ENCODE measurements around the gene ARHGAP6. TPM values are rescaled to one million over a fixed set of nuclear protein-coding genes. Genes with fewer than 3 reads are reported as not detected.

Gene ARHGAP6
- total and polyA plus RNA-seq, 8 donors: 2.2 to 26.4 (median 8.7) TPM

GRCh38 chrX:11597479-11597878 lies 68.2 kb downstream of the ARHGAP6 start:
- 13 to 38% (median 31%) methylated on average over 2 of the region's 2 CpGs for WGBS, 5 donors
- Histone ChIP-seq H3K4me1 (no peaks in the 10 kb centered on the region), H3K27me3 (peaks cover 0 to 6% (median 0%) of the 10 kb centered on the region in 3 donors), H3K36me3 (no peaks in the 10 kb centered on the region), H3K4me3 (no peak overlapping the region), H3K9me3 (no peaks in the 10 kb centered on the region), H3K27ac (no peak overlapping the region)
- DNase-seq: peak in 1 of 2 donors; percentile 19
- TF ChIP-seq, protein P1, sequence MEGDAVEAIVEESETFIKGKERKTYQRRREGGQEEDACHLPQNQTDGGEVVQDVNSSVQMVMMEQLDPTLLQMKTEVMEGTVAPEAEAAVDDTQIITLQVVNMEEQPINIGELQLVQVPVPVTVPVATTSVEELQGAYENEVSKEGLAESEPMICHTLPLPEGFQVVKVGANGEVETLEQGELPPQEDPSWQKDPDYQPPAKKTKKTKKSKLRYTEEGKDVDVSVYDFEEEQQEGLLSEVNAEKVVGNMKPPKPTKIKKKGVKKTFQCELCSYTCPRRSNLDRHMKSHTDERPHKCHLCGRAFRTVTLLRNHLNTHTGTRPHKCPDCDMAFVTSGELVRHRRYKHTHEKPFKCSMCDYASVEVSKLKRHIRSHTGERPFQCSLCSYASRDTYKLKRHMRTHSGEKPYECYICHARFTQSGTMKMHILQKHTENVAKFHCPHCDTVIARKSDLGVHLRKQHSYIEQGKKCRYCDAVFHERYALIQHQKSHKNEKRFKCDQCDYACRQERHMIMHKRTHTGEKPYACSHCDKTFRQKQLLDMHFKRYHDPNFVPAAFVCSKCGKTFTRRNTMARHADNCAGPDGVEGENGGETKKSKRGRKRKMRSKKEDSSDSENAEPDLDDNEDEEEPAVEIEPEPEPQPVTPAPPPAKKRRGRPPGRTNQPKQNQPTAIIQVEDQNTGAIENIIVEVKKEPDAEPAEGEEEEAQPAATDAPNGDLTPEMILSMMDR (IDR thresholded peaks at IDR 0.05): no peak
- TF ChIP-seq POLR2A (IDR thresholded peaks at IDR 0.05): no peak
- TF ChIP-seq POLR2AphosphoS5 (IDR thresholded peaks at IDR 0.05): no peak
- no peak for TF ChIP-seq EP300 (IDR thresholded peaks at IDR 0.05)
- intact Hi-C loops (cut with DNase I; ENCODE audit: low total_unique reads): no loop called here

- H3K4me3 ChIP-seq: no peak overlapping the region
- no peaks in the 10 kb centered on the region for H3K36me3 ChIP-seq
- no peak for DNase-seq
- H3K9me3 ChIP-seq: no peaks in the 10 kb centered on the region
- H3K27ac ChIP-seq: no peak overlapping the region
- TF ChIP-seq POLR2A (IDR thresholded peaks at IDR 0.05) (no peak), EP300 (IDR thresholded peaks at IDR 0.05) (no peak), POLR2AphosphoS5 (IDR thresholded peaks at IDR 0.05) (no peak)
- TF ChIP-seq, protein P1 (IDR thresholded peaks at IDR 0.05): no peak
- H3K4me1 ChIP-seq: no peaks in the 10 kb centered on the region
- no peaks in the 10 kb centered on the region for H3K27me3 ChIP-seq
- intact Hi-C loops (cut with DNase I; ENCODE audit: low total_unique reads): no loop called here
Measured at GRCh38 chrX:11591723-11592346, 73.9 kb downstream of the ARHGAP6 start.

DNA sequence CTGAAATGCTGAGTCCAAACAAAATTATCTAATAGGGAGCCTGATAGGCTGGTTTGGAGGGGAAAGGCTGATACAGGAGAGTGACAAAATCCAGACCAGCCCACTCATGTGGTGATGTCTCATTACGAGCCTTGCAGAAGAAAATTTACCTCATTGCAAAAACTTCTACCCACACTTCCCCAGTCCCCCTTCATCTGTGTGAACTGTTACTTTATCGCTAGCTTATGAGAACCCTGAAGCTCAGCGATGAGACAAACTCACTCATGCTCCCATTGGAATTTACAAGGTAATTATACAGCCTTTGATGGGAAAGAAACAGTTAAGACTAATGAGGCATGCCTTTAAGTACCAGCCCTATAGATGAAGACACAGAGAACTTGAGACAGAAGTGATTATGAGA lies 76.1 kb downstream of the ARHGAP6 start:
- H3K27ac ChIP-seq: no peak overlapping the region
- no peaks in the 10 kb centered on the region for H3K36me3 ChIP-seq
- H3K4me1 ChIP-seq: no peaks in the 10 kb centered on the region
- TF ChIP-seq POLR2AphosphoS5 (IDR thresholded peaks at IDR 0.05) (no peak), EP300 (IDR thresholded peaks at IDR 0.05) (no peak), POLR2A (IDR thresholded peaks at IDR 0.05) (no peak)
- TF ChIP-seq, protein P1 (IDR thresholded peaks at IDR 0.05): no peak
- WGBS, 5 donors: 58 to 90% (median 69%) methylated on average over 3 of the region's 3 CpGs
- intact Hi-C loops (cut with DNase I; ENCODE audit: low total_unique reads): no loop called here
- H3K9me3 ChIP-seq: peaks cover 0 to 8% (median 0%) of the 10 kb centered on the region in 4 donors
- DNase-seq: peak in 1 of 2 donors; percentile 18
- H3K27me3 ChIP-seq: no peaks in the 10 kb centered on the region
- no peak overlapping the region for H3K4me3 ChIP-seq

- no peaks in the 10 kb centered on the region for H3K4me1 ChIP-seq
- no peak for TF ChIP-seq POLR2AphosphoS5 (IDR thresholded peaks at IDR 0.05)
- TF ChIP-seq EP300 (IDR thresholded peaks at IDR 0.05): no peak
- TF ChIP-seq, protein P1 (IDR thresholded peaks at IDR 0.05): no peak
- TF ChIP-seq POLR2A (IDR thresholded peaks at IDR 0.05): no peak
Measured at GRCh38 chrX:11588097-11588496, 77.6 kb downstream of the ARHGAP6 start.

More at GRCh38 chrX:11588097-11588496, 77.6 kb downstream of the ARHGAP6 start:
- intact Hi-C loops (cut with DNase I; ENCODE audit: low total_unique reads): no loop called here
- H3K36me3 ChIP-seq: no peaks in the 10 kb centered on the region
- H3K4me3 ChIP-seq: no peak overlapping the region
- H3K27me3 ChIP-seq: no peaks in the 10 kb centered on the region
- peaks cover 0 to 8% (median 0%) of the 10 kb centered on the region in 4 donors for H3K9me3 ChIP-seq
- H3K27ac ChIP-seq: no peak overlapping the region
- DNase-seq: no peak
